Fibroblast of lung (primary cell): ENCODE data around the gene OR1C1.

Experiments used
- CTCF ChIP-seq, 2 donors: IDR thresholded peaks in 1 of 2; conservative IDR thresholded peaks in 1 of 2; 1 replicate in 1 of 2; 2 replicates in 1 of 2; pipeline ENCODE4 v1.5.1; 2011 to 2012; ENCODE audit warnings: low read length in 2 of 2, control low read depth in 1 of 2, inconsistent platforms in 1 of 2, low read depth in 1 of 2, mild to moderate bottlenecking in 1 of 2
- EZH2 ChIP-seq: IDR thresholded peaks from 2 replicates; pipeline ENCODE4 v1.5.1; 2012; ENCODE audit warnings: low read length, control low read depth, mild to moderate bottlenecking; ENCODE audit errors: missing control alignments

- TF ChIP-seq CTCF (conservative IDR thresholded peaks at IDR 0.05 in 1 of 2, IDR thresholded peaks at IDR 0.05 in 1 of 2; ENCODE audit: low read depth in 1 of 2, low read length in 2 of 2) (no peak), EZH2 (no peak)
Observed at GRCh38 chr1:247760456-247760855, at the start of gene OR1C1.
